NCI-H345 treated with DMSO at 0.1 percent for 48 hours (cell line): ENCODE data around the gene ZNF532.
A peak's percentile ranks its signal among the peaks of the same experiment; 100 is the strongest.

Experiments
- DNase-seq: peaks from one replicate; lab custom pipeline; 2025; ENCODE audit not compliant: unreplicated experiment; lab: John Stamatoyannopoulos, UW

The ZNF532 gene

DNA sequence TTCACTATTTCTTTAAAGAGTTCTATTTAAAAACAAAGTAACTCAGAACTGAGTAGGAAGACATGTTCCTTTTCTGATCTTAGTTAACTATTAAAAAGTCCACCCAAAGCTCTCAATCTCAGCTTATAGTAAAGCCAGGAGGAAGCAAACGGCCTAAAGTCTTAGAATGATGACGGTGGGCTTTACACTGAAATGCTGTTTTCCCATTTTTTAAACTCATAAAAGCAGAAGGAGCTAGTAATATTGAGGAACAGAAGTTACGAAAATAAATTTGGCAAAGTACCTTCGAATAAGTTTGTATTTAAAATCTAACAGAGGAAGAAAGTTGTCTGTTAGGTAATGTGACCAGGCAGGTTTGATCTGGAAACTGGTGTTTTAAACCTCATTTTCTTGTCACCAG, 111.1 kb downstream of the ZNF532 start:
- no peak for DNase-seq

DNA sequence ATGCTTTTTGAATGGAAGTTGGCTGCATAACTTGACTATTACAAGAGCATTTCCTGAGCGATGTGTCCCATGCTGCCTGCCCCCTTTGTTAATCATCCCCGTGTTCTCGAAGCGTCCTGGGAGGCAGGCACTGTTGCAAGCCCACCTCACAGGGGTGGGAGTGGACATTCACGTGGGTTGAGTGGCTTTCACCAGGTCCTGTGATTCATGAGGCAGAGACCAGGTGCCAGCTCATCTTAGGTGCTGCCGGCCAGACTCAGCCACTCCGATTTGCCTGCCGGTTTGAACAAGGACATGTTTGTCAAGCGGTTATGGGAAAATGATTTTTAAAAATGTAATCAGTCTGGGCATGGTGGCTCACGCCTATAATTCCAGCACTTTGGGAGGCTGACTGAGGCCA, 112.5 kb downstream of the ZNF532 start:
- DNase-seq, result no peak

DNA sequence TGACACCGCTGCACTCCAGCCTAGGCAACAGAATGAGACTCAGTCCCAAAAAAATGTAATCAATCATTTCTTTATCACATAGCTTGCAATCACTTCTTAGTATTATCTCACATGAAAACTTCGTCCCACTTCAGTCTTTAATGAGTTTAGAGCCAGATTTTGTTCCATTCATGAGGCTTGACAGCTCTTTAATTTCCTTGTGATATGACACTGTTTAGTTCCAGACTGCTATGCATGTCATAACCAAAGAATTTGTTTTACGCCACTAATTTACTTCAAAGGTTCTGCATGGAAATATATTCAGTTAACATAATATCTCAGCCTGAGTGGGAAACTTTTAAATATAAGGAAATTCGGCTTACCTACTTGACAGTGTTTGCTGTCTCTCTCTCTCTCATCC, 113.1 kb downstream of the ZNF532 start:
- DNase-seq, result no peak

DNA sequence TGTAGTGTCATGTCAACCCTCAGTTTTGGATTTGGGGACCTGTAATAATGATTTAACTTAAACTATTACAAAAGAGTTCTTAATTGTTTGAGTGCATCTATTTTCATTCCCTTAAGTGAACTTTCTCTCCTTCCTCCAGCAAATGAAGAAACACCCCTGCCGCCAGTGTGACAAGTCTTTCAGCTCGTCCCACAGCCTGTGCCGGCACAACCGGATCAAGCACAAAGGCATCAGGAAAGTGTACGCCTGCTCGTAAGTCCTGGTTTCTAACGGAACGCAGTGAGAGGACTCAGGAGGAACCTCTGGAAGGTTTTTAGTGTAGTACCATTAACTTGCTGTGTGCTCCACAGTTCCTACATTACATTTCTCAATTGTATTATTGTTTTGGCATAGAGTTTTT, 114.2 kb downstream of the ZNF532 start:
- DNase-seq, result no peak

DNA sequence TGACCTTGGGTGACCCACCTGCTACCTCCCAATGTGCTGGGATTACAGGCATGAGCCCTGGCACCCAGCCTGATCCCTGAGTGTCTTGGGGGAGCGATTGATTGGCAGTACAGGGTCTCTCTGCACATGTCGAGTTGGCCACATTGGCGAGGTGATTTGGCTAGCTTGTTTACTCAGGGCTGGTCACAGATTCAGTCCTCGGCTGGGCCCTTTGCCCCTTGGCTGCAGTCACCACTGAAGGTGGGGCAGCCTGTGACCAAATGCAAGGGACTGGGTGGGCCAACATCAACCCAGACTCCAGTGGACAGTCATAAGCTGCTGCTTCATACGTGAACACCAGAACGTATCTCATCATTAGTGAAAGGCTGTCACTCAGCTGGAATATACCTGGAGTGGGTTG, 114.9 kb downstream of the ZNF532 start:
- DNase-seq, result no peak

DNA sequence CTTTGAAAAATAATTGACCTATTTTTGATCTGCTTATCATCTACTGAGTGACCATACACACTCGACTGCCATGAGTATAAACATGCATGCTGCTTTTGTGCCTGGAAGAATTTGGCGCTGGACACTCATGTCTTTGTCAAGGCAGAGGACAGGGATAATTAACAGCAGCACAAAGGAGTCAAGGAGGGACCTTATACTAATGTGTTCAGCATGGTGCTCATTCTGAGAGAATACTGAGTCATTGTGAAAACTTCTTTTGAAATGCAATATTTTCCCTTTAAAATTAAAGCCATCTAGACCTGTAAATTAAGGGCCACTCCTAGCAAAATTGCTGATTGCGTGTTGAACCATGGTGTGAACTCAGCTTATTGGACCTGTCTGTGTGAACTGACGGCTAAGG, 116.3 kb downstream of the ZNF532 start:
- DNase-seq, result no peak

DNA sequence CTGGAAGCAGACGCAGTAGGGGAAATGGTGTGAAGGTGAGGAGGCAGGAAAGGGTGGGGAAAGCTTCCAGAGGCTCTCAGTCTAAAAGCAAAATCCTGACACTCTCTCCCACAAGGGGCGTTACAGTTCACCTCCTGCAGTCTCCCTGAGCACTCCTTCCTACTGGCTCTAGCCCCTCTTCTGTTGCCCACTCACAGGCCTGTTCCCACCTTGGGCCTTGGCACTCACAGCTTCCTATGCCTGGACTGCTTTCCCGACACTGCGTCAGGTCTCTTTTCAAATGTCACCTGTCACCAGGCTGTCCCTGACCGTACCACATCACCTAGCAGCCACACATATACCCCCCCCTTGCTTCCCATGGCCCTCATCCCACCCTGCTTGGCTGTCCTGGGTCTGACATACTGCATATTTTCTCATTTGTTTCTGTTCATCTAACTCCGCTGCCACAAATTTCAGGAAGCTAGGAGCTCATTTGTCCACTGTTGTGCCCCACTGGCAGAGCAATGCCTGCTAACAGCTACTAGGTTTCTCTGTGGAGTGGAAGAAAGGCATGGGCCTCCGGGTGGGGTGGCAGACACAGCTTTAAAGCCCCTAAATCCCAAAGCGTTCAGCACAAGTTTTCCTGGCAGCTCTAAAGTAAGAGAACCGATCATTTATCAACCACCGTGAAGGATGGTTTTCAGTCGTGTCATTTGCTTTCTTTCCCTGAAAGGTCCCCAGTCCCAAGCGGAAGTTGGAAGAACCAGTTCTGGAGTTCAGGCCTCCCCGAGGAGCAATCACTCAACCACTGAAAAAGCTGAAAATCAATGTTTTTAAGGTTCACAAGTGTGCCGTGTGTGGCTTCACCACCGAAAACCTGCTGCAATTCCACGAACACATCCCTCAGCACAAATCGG, 118.8 kb downstream of the ZNF532 start:
- no peak for DNase-seq

DNA sequence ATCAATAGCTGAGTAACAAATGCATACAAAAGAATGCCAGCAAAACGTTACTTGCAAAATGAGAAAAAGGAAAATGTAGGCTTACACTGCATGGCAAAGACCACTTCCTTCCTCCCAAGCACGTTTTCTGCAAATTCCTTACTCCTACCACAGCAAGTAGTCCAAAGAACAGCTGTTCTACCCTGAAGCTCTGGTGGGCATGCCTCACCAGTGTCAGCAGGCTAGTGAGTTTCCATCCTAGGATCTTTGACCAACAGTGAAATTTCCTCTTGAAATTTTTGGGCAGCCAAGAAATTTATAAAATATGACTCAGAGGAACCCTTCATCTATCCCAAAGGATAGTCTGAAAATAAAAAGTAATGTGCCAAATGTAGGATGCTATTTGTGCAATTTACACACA, 123.9 kb downstream of the ZNF532 start:
- DNase-seq, result no peak

DNA sequence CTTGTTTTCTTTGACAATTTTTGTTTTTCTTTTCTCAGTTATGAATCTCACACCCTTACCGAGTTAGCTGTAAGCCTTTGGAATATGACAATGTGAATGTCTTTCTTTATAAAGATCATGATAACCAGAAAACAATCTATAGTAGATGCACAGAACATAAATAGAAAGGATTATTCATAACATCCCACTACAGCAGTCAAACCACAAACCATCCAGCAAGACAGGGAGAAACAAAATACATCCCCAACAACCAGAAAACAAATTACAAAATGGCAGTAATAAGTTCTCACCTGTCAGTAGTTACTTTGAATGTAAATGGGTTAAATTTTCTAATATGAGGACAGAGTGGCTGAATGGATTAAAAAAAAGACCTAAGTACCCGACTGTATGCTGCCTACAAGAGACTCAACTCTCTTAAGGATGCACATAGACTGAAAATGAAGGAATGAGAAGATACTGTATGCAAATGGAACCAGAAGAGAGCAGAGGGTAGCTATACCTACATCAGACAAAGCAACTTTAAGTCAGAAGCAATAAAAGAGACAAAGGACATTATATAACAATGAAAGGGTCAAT, 124.6 kb downstream of the ZNF532 start:
- no peak for DNase-seq

DNA sequence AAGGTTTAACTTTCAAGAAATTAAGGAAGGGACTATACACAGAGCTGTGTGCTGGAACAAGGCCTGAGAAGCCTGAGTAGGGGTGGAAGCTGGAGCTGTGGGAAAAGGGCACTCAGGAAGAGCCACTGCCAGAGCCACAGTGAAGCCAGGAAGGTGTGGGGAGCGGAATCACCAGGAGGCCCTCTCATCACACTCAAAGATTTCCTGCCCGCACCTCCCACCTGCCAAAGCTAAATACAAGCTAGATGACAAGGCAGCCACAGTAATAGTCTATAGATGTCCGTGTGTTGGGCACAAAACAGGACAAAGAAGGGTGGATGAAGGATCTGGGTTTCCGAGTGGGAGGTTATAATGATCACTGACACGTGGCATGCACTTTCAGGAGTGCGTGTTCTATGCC, 126.0 kb downstream of the ZNF532 start:
- peak; percentile 14 for DNase-seq

DNA sequence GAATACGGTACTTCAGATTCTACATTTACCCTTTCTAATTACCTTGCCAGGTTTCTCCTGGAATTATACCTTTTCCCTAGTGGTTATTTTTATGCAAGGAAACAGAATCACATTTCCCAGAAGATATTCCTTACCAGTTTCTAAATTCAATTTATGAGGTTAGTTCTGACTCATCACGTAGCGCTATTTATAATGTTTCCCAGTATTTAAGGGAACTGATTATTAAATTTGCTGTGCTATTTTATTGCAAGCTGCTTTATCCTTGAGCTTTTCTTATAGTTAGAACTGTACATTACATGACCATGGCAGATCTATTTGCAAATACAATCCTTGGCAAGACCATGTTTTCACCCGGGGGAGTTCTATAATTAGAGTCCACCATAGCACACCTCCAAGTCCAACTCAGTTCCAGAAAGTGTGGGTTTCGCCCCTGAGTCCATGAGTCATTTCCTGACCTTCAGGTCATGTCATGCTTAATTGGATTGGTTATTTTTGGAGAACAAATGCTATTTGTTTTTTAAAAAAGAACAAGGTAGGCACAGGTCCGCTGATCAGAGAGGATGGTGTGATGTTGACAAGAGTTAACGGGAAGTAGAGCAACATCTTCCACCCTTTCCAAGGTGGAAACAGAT, 126.6 kb downstream of the ZNF532 start:
- DNase-seq, result no peak

DNA sequence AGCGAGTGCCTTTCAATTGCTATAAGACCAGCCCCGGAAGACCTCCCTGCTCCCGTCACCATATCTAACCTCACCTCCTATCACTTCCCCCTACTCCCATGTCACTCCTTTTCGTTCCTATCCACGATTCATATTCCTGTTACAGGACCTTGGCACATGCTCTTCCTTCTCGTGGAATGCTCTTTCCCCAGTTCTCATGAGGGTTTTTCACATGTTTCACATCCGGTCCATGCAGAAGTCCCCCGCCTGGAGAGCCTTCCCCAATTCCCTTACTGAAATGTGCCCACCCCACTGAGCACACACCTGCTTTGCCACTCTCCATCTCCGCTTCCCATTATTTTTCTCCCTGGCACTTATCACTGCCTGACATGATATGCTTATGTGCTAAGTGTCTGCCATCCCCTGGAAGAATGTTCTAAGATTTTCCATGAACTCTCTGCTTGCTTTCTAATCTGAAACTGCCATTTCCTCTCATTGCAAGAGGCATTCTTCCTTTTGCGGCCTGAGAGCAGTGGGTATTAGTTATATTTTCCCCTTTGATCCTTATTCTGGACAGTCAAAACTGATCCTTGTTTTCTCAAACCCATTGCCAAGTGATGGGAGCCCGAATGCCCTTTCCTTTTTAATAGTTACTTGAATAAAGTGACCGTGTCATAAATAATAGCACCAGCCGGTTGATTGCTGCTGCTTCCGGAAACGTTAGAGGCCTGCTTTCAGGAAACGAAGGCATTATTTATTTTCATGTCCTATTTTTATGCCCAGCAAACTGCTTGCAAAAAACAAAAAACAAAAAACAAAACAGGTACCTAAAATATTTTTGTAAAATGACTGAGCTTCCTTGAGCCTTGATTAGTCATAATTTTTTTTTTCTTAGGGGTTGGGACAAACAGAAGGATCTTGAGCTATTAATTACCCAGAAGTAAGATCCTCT, 127.9 kb downstream of the ZNF532 start:
- no peak for DNase-seq

DNA sequence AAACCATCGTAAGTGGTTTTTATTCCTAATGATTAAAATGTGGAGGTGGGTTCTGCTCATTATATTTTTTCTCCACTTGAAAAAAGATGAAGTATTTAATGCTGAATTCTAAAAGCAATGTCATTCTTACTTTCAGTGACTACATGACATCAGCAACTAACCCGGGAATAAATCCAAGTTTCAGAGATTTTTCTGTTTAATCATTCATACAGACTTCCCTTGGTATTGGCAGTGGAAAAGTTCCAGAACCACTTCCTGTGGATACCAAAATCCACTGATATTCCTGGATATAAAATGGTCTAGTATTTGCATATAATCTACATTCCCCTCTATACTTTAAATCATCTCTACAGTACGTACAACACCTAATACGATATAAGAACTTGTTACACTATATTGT, 128.6 kb downstream of the ZNF532 start:
- DNase-seq, result no peak

DNA sequence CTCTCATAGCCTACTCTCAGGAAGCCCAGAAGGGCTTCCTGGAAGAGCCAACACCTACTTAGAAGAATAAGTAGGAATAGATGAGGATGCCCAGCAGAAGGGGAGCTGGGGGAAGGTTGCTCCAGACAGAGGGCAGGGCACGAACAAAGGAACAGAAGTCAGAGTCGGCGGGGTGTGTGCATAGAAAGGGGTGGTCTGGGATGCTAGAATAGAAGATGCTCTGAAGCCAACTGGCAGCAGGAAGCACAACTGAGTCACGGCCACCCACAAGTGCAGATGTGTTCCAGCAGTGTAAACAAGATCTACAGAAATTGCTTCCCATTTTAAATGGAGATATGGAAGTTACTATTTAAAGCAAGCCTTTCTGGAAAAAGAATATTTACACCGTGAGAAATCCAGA, 131.0 kb downstream of the ZNF532 start:
- DNase-seq, result no peak

DNA sequence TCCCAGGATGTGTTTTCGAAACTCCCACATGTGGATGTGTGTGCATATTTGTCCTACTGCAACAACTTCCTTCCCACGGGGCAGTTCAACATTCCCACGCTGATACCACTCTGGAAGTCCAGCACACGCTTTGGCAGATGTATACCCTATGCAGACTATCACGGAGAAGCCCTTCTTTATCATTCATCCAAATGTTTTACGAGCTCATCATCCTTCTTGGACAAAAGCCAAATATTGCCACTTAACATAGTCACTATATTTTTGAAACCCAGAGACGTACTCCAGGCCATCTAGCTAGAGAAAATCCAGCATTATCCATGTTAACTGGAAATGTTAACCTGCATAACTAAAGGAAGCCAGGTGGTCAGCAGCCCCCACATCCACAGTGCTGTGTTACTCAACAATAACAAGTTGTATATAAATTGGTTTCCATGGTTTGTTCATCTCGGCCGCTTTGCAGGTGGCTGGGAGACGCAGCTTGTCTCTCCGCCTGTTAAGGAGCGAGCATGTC, 131.5 kb downstream of the ZNF532 start:
- DNase-seq, result no peak

DNA sequence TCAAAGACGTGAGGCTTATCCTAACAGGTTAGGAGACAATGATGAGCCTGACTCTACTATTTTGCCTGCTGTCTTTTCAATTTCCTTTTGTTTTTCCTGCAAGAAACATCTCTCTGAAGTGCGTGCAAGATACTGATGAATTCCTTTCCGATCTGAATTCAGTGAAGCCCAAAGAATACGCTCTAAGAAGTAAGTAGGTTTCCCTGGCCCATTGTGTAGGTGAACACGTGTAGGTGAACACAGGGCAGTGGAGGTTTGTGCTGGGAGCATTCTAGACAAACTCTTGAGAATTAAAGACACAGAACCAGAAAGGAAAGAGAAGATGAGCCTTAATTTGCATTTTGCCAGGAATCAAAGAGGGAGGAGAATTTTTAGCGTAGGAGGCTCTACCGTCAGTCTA, 132.0 kb downstream of the ZNF532 start:
- DNase-seq, result no peak

DNA sequence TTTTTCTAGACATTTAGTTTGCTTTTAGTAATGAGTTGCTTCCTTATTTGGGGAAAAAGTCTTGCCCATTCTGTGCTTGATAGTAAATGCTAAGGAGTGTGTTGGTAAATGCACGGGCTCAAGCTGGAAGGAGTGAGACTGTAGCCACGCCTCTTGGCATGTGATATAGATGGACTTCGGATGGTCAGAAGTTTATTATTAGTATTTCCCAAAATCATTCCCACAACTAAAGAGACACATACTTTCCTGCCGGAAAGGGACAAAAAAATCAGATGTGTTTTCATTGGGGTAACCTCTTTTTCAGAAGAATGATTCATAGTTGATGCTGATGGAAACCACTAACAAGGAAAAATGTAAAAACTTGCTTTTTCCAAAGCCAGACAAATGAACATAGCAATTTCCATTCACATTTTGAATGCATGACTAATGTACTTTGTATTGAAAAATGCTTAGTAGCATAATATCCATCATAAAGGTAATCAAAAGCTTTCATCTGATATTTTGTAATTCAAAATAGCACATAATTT, 133.2 kb downstream of the ZNF532 start:
- no peak for DNase-seq

DNA sequence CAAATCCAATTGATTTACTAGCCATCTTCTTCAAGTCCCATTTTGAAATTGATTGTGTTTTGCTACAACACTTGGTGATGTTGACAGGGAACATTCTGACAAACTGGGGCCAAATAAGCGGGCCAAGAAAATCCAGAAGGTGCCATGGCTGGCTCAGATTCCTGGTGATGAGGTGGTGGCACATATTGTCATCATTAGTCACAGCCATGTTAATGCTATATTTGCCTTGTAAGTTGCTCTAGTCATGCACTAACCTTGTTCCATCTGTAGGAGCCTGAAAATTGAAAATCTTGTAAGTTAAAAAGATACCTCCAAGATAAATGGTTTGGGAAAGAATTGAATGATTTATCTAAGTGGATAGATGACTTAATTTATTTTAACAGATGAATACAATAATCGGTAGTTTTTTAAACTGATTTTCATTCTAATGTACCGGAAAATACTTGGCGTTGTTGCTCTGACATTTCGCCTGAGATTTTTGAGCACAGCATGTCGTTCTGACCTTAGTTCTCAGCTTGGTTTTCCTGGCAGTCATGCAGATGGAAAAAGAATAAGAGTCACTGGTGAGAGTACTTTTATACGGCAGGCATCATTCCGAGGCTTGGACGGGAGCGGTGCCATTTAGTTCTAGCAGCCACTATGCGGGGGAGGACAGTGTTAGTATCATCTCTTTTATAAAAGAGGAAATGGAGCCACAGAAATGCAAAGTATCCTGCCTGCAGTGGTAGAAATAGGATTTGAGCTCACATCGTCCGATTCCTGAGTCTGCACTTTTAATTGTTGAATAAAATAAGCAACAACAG, 133.9 kb downstream of the ZNF532 start:
- no peak for DNase-seq

DNA sequence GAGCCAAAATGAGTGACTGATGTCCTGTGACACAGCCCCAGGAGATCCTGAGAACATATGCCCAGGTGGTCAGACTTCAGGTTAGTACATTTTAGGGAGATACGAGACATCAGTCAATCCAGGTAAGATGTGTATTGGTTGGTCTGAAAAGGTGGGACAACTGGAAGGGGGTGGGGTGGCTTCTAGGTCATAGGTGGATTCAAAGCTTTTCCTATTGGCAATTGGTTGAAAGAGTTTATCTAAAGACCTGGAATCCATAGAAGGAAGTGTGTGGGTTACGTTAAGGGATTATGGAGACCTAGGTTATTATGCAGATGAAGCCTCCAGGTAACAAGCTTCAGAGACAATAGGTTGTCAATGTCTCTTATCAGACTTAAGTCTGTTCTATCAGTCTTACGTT, 136.5 kb downstream of the ZNF532 start:
- no peak for DNase-seq

DNA sequence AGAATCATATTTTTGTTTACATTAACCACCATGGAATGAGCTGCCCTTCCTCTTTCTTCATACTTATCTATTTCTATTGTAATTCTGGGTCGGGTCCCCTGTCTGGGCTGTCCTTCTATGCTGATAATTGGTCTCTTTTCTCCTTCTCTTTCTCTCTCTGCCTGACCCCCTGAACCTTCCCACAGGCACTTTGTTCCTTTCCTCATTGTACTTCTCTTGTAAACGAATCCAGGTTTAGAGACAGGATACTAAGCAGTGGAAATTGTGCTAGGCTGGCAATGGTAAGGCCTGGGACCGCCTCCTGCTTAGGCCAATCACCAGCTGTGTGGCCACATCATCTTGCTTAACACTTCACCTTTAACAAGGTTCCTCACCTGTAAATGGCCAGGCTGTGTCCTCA, 137.0 kb downstream of the ZNF532 start:
- DNase-seq, result no peak
